Measurements from ENCODE around the gene LZTS3.
"Not testable (repeated sequence)": the region's sequence is repeated elsewhere in the genome, so short reads cannot be mapped to it uniquely, and the experiment has no call there.

LZTS3 gene

GRCh38 chr20:3172933-3173609 lies at the start of gene LZTS3:
Gene LZTS3 (minus strand): TSS chr20:3173549. CDS start chr20:3167163, 6,386 bp downstream.
- DNase-seq = peak; percentile 73
- in situ Hi-C loops (cut with HindIII; ENCODE audit: low pct_ligation_motif_present, low pct_unique_long_range_greater_than_20kb, low sequenced_read_pairs) = no loop called here

DNA sequence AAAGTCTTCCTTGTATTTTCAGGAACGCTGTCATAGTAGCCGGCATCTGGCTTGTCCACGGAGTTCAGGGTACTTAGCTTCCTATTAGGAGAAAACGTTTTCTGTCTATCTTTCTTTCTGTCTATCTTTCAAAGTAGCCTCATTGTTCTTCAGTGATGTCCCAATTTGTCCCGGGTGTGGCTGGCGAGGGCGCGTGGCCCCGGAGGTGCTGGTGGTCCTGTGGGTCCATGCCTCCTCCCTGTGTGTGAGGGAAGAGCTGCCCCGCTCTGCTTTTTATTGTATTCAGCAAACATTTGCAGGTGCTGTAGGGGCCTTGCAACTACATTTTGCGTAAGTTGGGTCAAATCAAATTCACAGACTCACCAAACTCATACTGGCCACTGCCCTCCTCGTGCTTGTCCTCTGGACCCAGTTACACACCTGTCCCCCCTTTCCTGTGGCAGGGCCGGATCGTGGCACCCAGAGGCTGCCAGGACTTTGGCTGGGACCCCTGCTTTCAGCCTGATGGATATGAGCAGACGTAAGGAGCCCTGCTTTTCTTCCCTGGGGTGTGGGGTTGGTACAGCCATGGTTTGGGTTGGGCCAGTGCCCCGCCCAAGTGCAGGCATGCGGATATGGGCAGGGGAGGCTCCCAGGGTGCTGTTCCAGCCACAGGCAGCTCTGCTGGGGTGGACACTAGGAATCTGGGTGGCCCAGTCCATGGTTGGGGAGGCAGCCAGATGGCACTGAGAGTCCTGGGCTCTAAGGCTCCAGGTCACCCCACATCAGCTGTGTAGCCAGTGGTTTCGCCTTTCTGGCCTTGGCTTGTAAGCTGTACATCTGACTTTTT lies 48.3 kb upstream of the LZTS3 start:
- DNase-seq = no peak
- in situ Hi-C loops (cut with HindIII; ENCODE audit: low pct_ligation_motif_present, low pct_unique_long_range_greater_than_20kb, low sequenced_read_pairs) = no loop called here

DNA sequence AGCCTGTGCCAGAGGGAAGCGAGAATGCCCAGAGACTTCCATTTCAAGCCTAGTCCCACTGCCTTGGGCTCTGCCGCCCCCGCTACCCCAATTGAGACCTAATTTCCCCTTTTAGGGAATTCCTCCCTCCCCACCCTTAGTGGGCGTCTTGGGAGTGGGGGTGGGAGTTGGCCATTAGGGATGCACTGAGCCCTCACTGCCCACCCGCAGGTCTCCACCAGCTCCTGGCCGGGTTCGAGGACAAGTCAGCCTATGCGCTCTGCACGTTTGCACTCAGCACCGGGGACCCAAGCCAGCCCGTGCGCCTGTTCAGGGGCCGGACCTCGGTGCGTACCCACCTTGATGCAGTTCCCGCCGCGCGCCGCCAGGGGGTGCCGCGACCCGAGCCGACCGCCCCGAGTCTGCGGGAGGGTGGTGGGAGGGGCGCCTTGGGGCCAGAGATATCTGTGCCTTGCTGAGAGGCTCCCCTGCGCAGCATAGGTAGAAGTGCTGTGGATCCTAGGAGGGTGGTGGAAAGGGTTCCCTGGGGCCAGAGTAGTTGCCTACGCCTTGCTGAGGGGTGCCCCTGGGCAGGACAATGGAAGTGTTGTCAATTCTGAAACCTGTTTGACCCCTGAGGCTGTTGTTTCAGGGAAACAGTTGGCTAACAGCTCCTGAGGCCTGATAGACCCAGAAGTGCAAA lies 45.1 kb upstream of the LZTS3 start:
- DNase-seq = peak; percentile 42
- in situ Hi-C loops (cut with HindIII; ENCODE audit: low pct_ligation_motif_present, low pct_unique_long_range_greater_than_20kb, low sequenced_read_pairs) = no loop called here

DNA sequence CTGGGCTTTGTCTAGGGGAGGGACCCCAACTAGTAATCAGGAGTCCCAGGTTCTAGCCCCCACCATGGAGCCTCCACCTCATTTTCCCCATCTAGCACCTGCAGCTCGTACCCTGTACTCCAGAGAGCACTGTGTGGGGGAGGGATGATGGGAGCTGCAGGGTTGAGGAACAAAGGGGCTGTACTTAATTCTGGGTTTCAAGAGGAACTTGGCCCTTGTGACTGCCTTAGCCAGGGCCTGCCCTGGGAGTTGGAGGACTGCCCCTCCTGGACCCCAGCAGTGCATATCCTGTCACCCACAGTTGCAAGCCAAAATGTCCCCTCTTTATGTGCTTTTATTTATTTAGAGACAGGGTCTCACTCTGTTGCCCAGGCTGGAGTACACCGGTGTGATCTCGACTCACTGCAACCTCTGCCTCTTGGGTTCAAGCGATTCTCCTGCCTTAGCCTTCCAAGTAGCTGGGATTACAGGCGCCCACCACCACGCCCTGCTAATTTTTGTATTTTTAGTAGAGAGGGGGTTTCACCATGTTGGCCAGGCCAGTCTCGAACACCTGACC lies 42.1 kb upstream of the LZTS3 start:
- DNase-seq; in situ Hi-C loops (cut with HindIII; ENCODE audit: low pct_ligation_motif_present, low pct_unique_long_range_greater_than_20kb, low sequenced_read_pairs): not testable (repeated sequence)

DNA sequence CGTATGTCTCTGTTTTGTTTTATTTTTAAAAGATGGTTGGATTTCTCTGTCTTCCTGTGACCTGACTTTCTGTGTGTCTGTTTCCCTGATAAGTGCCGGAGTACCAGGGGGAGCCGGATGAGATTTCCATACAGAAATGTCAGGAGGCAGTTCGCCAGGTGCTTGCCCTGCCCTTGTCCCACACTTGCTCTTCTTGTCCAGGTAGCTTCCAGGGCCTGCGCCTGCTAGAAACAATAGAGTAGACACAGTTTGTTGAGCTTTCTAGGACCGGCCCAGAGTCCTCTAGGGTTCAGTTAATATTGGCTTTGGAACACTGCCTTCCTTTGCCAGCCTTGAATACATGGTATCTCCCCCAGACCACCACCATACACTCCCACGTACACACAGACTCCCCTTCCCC lies 39.9 kb upstream of the LZTS3 start:
- no peak for DNase-seq
- in situ Hi-C loops (cut with HindIII; ENCODE audit: low pct_ligation_motif_present, low pct_unique_long_range_greater_than_20kb, low sequenced_read_pairs) = no loop called here

DNA sequence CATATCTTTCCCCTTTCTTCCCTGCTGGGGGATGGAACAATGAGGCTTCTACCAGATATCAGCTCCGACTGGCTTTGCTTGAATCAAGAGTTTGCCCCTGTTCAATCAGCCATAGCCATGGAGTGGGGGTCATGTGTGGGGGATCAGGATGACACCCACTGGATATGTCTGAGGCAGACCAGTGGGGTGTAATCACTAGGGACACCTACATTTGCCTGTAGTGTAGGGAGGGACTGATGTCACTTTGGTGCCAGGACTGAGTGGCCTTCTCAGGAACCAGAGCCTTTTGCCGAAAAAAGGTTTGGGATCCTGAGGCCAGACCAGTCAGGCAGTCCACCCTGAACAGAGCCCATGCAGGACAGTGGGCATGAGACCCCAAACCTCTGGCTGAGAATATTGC lies 37.0 kb upstream of the LZTS3 start:
- in situ Hi-C loops (cut with HindIII; ENCODE audit: low pct_ligation_motif_present, low pct_unique_long_range_greater_than_20kb, low sequenced_read_pairs) = no loop called here
- DNase-seq = no peak

GRCh38 chr20:3209946-3210317 lies 36.6 kb upstream of the LZTS3 start:
- no peak for DNase-seq
- in situ Hi-C loops (cut with HindIII; ENCODE audit: low pct_ligation_motif_present, low pct_unique_long_range_greater_than_20kb, low sequenced_read_pairs) = no loop called here

DNA sequence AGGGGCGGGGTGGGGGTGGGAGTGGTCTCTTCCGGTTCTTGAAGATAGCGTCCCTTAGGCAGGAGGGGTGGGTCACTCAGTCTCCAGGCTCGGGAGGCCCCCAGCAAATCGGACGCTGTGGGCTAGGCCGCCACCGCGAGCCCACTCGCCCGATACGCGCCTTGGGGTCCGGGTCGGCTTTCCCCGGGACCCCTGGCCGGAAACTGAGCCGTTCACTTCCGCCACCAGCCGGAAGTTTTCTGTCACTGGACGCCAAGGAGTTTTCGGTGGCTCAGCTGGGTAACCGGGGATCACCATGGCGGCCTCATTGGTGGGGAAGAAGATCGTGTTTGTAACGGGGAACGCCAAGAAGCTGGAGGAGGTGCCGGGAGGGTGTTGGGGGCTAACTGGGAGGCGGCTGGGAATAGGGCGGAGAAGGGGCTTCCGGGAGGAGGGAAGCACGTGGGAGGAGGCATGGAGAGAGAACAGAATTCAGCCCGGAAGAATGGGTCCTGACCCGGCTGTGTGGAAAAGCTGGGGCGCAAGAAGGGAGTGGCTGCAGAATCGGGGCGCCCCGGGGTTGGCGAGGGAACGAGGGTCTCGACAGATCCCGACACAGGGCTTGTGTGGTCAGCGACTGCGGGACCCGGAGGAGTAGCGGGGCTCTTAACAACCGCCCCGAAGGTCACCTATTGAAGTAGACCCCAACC lies 36.1 kb upstream of the LZTS3 start, which contains the start of gene ITPA:
Gene ITPA, plus strand, starts transcription at position 242 of the 689 bp plus-strand sequence. Its CDS starts 54 bp downstream, at position 296.
- in situ Hi-C loops (cut with HindIII; ENCODE audit: low pct_ligation_motif_present, low pct_unique_long_range_greater_than_20kb, low sequenced_read_pairs) = no loop called here
- DNase-seq = peak; percentile 27

- DNase-seq = no peak
- in situ Hi-C loops (cut with HindIII; ENCODE audit: low pct_ligation_motif_present, low pct_unique_long_range_greater_than_20kb, low sequenced_read_pairs) = no loop called here
Observed at GRCh38 chr20:3208786-3209256, 35.5 kb upstream of the LZTS3 start.

DNA sequence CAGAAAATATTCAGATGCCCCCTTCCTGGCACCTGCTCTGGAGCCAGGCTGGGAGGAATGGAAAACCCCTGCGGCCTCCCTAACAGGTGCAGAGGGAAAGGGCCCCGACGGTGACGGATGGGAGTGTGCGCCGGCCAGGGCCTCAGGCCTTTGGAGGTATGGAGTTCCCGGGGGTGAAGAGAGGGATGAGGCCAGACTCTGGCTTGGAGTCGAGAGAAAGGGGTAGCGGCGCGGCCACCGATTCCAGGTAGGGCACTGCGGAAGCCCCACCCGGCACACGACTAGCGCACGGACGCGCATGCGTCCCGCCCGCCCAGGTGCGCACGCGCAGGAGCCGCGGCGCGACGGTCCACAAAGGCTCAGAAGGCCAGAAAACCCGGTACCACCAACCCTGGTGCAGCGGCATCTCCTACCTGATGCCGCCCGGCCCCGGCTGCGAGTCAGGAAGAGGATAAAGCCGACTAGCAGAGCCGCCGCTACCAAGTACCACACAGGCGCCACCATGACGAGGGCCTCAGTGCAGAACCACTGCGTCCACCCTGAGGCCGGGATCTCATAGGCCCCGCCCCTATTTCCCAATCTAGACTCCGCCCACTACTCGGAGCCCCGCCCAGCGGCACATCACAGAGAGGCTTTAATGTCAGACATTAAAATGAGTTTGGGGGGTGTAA lies 30.9 kb upstream of the LZTS3 start, which contains the start of gene DDRGK1:
Gene DDRGK1, minus strand, starts transcription at position 559 of the 671 bp plus-strand sequence. Its CDS starts 55 bp downstream, at position 504.
- in situ Hi-C loops (cut with HindIII; ENCODE audit: low pct_ligation_motif_present, low pct_unique_long_range_greater_than_20kb, low sequenced_read_pairs) = no loop called here
- peak; percentile 78 for DNase-seq

DNA sequence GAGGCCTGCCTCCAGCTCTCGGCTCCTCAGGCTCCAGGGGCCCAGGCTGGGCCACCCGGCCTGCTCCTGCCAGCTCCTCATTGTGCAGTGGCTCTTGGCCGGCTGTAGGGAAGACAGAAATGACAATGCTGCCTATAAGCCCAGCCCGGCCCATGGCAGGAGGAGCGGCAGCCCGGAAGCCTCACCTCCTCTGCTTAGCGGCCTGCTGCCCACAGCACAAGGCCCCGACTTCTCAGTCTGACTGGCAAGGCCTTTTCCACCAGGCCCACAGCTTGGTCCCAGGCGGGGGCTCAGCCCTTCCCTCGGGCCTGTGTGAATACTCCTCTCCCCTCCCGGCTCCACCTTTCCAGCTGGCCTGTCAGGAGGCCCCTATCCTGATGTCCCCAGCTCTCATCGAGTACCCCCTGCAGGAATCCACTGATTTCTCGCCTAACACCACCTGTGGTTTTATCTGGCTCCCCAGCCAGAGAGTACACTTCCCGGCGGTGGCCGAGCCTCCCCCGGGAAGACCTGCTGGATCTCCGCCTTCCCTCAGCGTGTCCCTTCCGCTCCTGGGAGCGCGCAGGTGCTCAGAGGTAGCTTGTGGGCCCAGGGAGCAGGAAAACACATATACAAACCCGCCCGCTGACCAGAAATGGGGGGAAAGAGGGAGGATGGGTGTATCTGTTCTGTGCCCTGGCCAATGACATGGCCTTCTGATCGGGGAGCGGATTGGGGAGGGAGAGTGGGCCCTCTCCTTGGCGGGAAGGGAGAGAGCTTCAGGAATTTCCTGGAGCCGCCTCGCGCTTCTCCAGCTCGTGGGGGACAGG lies 30.2 kb upstream of the LZTS3 start:
- in situ Hi-C loops (cut with HindIII; ENCODE audit: low pct_ligation_motif_present, low pct_unique_long_range_greater_than_20kb, low sequenced_read_pairs) = no loop called here
- DNase-seq = peak; percentile 29

GRCh38 chr20:3202965-3203314 lies 29.6 kb upstream of the LZTS3 start:
- in situ Hi-C loops (cut with HindIII; ENCODE audit: low pct_ligation_motif_present, low pct_unique_long_range_greater_than_20kb, low sequenced_read_pairs) = no loop called here
- DNase-seq = no peak

DNA sequence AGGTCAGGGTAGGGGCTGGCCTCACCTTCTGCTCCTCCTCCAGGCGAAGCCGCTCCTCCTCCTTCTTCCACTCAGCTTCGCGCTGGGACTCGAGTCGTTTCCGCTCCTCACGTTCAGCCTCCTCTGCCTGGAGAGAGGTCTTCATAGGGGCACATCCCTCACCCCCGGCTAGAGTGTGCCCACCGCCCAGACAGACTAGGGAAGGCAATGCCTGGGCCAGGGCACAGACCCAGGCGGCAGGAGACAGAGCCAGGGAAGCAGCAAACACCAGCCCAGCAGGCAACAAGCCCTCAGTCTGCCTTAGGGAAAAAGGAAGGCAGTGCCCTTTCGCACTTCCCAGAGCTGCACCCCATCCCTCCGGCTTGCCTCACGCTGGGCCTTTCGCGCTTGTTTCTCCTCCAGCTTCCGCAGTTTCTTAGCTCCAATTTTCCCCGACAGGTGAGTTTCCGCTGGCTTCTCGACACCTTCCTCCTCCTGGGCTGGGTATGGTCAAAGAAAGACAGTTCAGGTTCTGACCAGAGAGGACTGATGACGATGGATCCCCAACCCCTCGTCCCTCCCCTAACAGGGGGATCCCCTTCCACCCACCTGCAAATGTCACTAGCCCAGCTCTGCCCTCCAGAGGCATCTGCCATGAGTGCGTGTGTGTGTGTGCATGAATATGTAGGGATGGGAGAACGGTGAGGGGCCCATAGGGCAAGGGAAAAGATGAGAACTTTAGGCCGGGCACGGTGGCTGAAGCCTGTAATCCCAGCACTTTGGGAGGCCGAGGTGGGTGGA lies 26.8 kb upstream of the LZTS3 start:
- in situ Hi-C loops (cut with HindIII; ENCODE audit: low pct_ligation_motif_present, low pct_unique_long_range_greater_than_20kb, low sequenced_read_pairs) = no loop called here
- no peak for DNase-seq

DNA sequence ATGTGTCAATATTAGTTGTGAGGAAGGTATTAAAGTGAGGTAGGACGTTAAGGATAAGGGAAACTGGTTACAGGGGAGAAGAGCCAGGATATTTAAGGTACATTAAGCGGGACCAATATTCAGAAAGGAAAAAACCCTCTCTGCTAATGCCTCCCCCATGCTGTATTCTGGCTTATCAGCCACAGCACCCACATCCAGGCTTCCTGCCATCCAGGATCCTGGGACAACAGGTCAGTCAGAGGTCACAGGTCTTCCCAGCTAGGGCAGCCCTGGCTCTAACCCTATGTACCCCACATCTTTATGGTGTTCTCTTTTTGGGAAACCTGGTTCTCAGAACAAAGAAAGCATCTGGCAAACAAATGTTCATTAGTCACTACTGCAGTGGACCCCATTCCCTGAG lies 25.9 kb upstream of the LZTS3 start:
- DNase-seq = no peak
- in situ Hi-C loops (cut with HindIII; ENCODE audit: low pct_ligation_motif_present, low pct_unique_long_range_greater_than_20kb, low sequenced_read_pairs) = no loop called here

GRCh38 chr20:3195590-3196237 lies 22.4 kb upstream of the LZTS3 start:
- no peak for DNase-seq
- in situ Hi-C loops (cut with HindIII; ENCODE audit: low pct_ligation_motif_present, low pct_unique_long_range_greater_than_20kb, low sequenced_read_pairs) = no loop called here
